ENCODE data around the gene TXNDC8.
"Not testable (repeated sequence)": the region's sequence is repeated elsewhere in the genome, so short reads cannot be mapped to it uniquely, and the experiment has no call there.

The TXNDC8 gene

GRCh38 chr9:110337727-110338126 lies at the start of gene TXNDC8:
TSS of gene TXNDC8 (minus strand) at chr9:110337863.
- DNase-seq (ENCODE audit: low spot score) = no peak

GRCh38 chr9:110383491-110383890 lies 45.8 kb upstream of the TXNDC8 start:
- no peak for DNase-seq (ENCODE audit: low spot score)

GRCh38 chr9:110382731-110383130 lies 45.1 kb upstream of the TXNDC8 start:
- DNase-seq (ENCODE audit: low spot score) = no peak

GRCh38 chr9:110371411-110372007 lies 33.8 kb upstream of the TXNDC8 start:
- peak; percentile 8 for DNase-seq (ENCODE audit: low spot score)

GRCh38 chr9:110370315-110370714 lies 32.7 kb upstream of the TXNDC8 start:
- DNase-seq (ENCODE audit: low spot score) = no peak

- DNase-seq (ENCODE audit: low spot score) = no peak
Measured at GRCh38 chr9:110364451-110364850, 26.8 kb upstream of the TXNDC8 start.

GRCh38 chr9:110358992-110359391 lies 21.3 kb upstream of the TXNDC8 start:
- not testable (repeated sequence) for DNase-seq (ENCODE audit: low spot score)

GRCh38 chr9:110357505-110357904 lies 19.8 kb upstream of the TXNDC8 start:
- DNase-seq (ENCODE audit: low spot score) = no peak

GRCh38 chr9:110356639-110357395 lies 19.2 kb upstream of the TXNDC8 start:
- DNase-seq (ENCODE audit: low spot score) = no peak

GRCh38 chr9:110355911-110356310 lies 18.2 kb upstream of the TXNDC8 start:
- DNase-seq (ENCODE audit: low spot score) = no peak

GRCh38 chr9:110351009-110351467 lies 13.4 kb upstream of the TXNDC8 start:
- DNase-seq (ENCODE audit: low spot score) = no peak

GRCh38 chr9:110346325-110346724 lies 8.7 kb upstream of the TXNDC8 start:
- DNase-seq (ENCODE audit: low spot score) = no peak

GRCh38 chr9:110344821-110345220 lies 7.2 kb upstream of the TXNDC8 start:
- no peak for DNase-seq (ENCODE audit: low spot score)

- no peak for DNase-seq (ENCODE audit: low spot score)
Measured at GRCh38 chr9:110343551-110343950, 5.9 kb upstream of the TXNDC8 start.

GRCh38 chr9:110340306-110340705 lies 2.6 kb upstream of the TXNDC8 start:
- DNase-seq (ENCODE audit: low spot score) = no peak

GRCh38 chr9:110338143-110338542 lies 480 bp upstream of the TXNDC8 start:
- DNase-seq (ENCODE audit: low spot score) = no peak

- DNase-seq (ENCODE audit: low spot score) = no peak
Measured at GRCh38 chr9:110336363-110336762, 1.3 kb downstream of the TXNDC8 start.

- DNase-seq (ENCODE audit: low spot score) = no peak
Measured at GRCh38 chr9:110334871-110335270, 2.8 kb downstream of the TXNDC8 start.

- DNase-seq (ENCODE audit: low spot score) = no peak
Measured at GRCh38 chr9:110334183-110334582, 3.5 kb downstream of the TXNDC8 start.

- DNase-seq (ENCODE audit: low spot score) = no peak
Measured at GRCh38 chr9:110332766-110333165, 4.9 kb downstream of the TXNDC8 start.

GRCh38 chr9:110330484-110331105 lies 7.1 kb downstream of the TXNDC8 start:
- DNase-seq (ENCODE audit: low spot score) = no peak

- DNase-seq (ENCODE audit: low spot score) = no peak
Measured at GRCh38 chr9:110329639-110330230, 7.9 kb downstream of the TXNDC8 start.

- no peak for DNase-seq (ENCODE audit: low spot score)
Measured at GRCh38 chr9:110328763-110329162, 8.9 kb downstream of the TXNDC8 start.
